ENCODE measurements around the gene PRKCQ. TPM values are rescaled to one million over a fixed set of nuclear protein-coding genes. Genes with fewer than 3 reads are reported as not detected.

PRKCQ gene
- total RNA-seq, 1 donor from 2014 or later, result 3.5 TPM

GRCh38 chr10:6528198-6528950, 51.7 kb downstream of the PRKCQ start:
- H3K36me3 Mint-ChIP-seq, result no peaks in the 10 kb centered on the region
- H3F3A ChIP-seq (ENCODE audit: low read depth), result no peaks in the 10 kb centered on the region
- no peak overlapping the region for H3K4me2 ChIP-seq
- no peaks in the 10 kb centered on the region for H3K36me3 ChIP-seq
- no peak overlapping the region for H3K27ac ChIP-seq
- no peaks in the 10 kb centered on the region for H3K9me3 Mint-ChIP-seq
- no peak overlapping the region for H3K4me3 ChIP-seq
- H3K27me3 Mint-ChIP-seq (ENCODE audit: insufficient read depth, low read depth), result peaks cover 2% of the 10 kb centered on the region
- H3K9ac ChIP-seq, result no peak overlapping the region
- TF ChIP-seq, protein P1, sequence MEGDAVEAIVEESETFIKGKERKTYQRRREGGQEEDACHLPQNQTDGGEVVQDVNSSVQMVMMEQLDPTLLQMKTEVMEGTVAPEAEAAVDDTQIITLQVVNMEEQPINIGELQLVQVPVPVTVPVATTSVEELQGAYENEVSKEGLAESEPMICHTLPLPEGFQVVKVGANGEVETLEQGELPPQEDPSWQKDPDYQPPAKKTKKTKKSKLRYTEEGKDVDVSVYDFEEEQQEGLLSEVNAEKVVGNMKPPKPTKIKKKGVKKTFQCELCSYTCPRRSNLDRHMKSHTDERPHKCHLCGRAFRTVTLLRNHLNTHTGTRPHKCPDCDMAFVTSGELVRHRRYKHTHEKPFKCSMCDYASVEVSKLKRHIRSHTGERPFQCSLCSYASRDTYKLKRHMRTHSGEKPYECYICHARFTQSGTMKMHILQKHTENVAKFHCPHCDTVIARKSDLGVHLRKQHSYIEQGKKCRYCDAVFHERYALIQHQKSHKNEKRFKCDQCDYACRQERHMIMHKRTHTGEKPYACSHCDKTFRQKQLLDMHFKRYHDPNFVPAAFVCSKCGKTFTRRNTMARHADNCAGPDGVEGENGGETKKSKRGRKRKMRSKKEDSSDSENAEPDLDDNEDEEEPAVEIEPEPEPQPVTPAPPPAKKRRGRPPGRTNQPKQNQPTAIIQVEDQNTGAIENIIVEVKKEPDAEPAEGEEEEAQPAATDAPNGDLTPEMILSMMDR (IDR thresholded peaks at IDR 0.05), result no peak
- TF ChIP-seq EZH2phosphoT487 (IDR thresholded peaks at IDR 0.05) (no peak), EZH2 (IDR thresholded peaks at IDR 0.05) (no peak)
- no peak overlapping the region for H3K4me3 Mint-ChIP-seq
- H4K20me1 ChIP-seq (ENCODE audit: low read depth), result no peaks in the 10 kb centered on the region
- no peak overlapping the region for H2AFZ ChIP-seq (replicated peaks)
- H3K4me1 ChIP-seq, result peaks cover 5% of the 10 kb centered on the region
- H3K27me3 ChIP-seq, result no peaks in the 10 kb centered on the region
- no peaks in the 10 kb centered on the region for H3K9me3 ChIP-seq (ENCODE audit: low read depth)
- H3K79me2 ChIP-seq (ENCODE audit: low read depth), result no peaks in the 10 kb centered on the region
- DNase-seq (ENCODE audit: low spot score), result no peak
- no peak overlapping the region for H3K27ac Mint-ChIP-seq
- no peaks in the 10 kb centered on the region for H3K4me1 Mint-ChIP-seq

GRCh38 chr10:6525599-6526165, 54.4 kb downstream of the PRKCQ start:
- H3K79me2 ChIP-seq (ENCODE audit: low read depth), result no peaks in the 10 kb centered on the region
- H3K36me3 ChIP-seq, result no peaks in the 10 kb centered on the region
- no peaks in the 10 kb centered on the region for H3K9me3 ChIP-seq (ENCODE audit: low read depth)
- no peak overlapping the region for H3K27ac ChIP-seq
- H3K27me3 ChIP-seq, result no peaks in the 10 kb centered on the region
- Mint-ChIP-seq H3K27ac (no peak overlapping the region), H3K4me3 (no peak overlapping the region), H3K36me3 (no peaks in the 10 kb centered on the region), H3K9me3 (no peaks in the 10 kb centered on the region), H3K4me1 (no peaks in the 10 kb centered on the region), H3K27me3 (ENCODE audit: insufficient read depth, low read depth) (peaks cover 2% of the 10 kb centered on the region)
- H2AFZ ChIP-seq (replicated peaks), result no peak overlapping the region
- TF ChIP-seq EZH2phosphoT487 (IDR thresholded peaks at IDR 0.05) (no peak), EZH2 (IDR thresholded peaks at IDR 0.05) (no peak)
- TF ChIP-seq, protein P1 (IDR thresholded peaks at IDR 0.05), result no peak
- DNase-seq (ENCODE audit: low spot score), result no peak
- no peak overlapping the region for H3K4me3 ChIP-seq
- peaks cover 5% of the 10 kb centered on the region for H3K4me1 ChIP-seq
- no peak overlapping the region for H3K4me2 ChIP-seq
- H3K9ac ChIP-seq, result no peak overlapping the region
- H3F3A ChIP-seq (ENCODE audit: low read depth), result no peaks in the 10 kb centered on the region
- no peaks in the 10 kb centered on the region for H4K20me1 ChIP-seq (ENCODE audit: low read depth)

- Histone ChIP-seq H3F3A (ENCODE audit: low read depth) (no peaks in the 10 kb centered on the region), H4K20me1 (ENCODE audit: low read depth) (peaks cover 3% of the 10 kb centered on the region), H3K9ac (no peak overlapping the region), H3K4me2 (no peak overlapping the region), H3K36me3 (no peaks in the 10 kb centered on the region), H3K4me3 (no peak overlapping the region), H3K27me3 (no peaks in the 10 kb centered on the region), H3K4me1 (no peaks in the 10 kb centered on the region), H3K79me2 (ENCODE audit: low read depth) (no peaks in the 10 kb centered on the region), H2AFZ (replicated peaks) (no peak overlapping the region), H3K9me3 (ENCODE audit: low read depth) (no peaks in the 10 kb centered on the region), H3K27ac (no peak overlapping the region)
- no peak for DNase-seq (ENCODE audit: low spot score)
- Mint-ChIP-seq H3K4me3 (no peak overlapping the region), H3K9me3 (no peaks in the 10 kb centered on the region), H3K4me1 (peaks cover 3% of the 10 kb centered on the region), H3K36me3 (no peaks in the 10 kb centered on the region), H3K27me3 (ENCODE audit: insufficient read depth, low read depth) (peaks cover 2% of the 10 kb centered on the region), H3K27ac (no peak overlapping the region)
- TF ChIP-seq, protein P1 (IDR thresholded peaks at IDR 0.05), result no peak
- no peak for TF ChIP-seq EZH2phosphoT487 (IDR thresholded peaks at IDR 0.05)
- TF ChIP-seq EZH2 (IDR thresholded peaks at IDR 0.05), result no peak
Measured at GRCh38 chr10:6522230-6522629, 57.8 kb downstream of the PRKCQ start.

Data from neural progenitor cell (in vitro differentiated cells).